ENCODE results near the gene MTA2.

The MTA2 gene

GRCh38 chr11:62612366-62613290, 11.0 kb upstream of the MTA2 start, which contains the start of the genes EML3 and ROM1:
Gene EML3 (minus strand): TSS chr11:62612775. CDS start chr11:62612457, 318 bp downstream.
Gene ROM1 (plus strand): TSS chr11:62613257. CDS start chr11:62613282, 25 bp downstream.
- DNase-seq, result no peak

- DNase-seq, result no peak
These were observed 10.2 kb upstream of the MTA2 start for GRCh38 chr11:62611705-62612365.

- DNase-seq, result no peak
These were observed 9.4 kb upstream of the MTA2 start for GRCh38 chr11:62610814-62611704.

GRCh38 chr11:62610403-62610802, 8.7 kb upstream of the MTA2 start:
- no peak for DNase-seq

- DNase-seq, result no peak
These were observed 7.1 kb upstream of the MTA2 start for GRCh38 chr11:62608776-62609175.

GRCh38 chr11:62607714-62608113, 6.0 kb upstream of the MTA2 start:
- DNase-seq, result no peak

- no peak for DNase-seq
These were observed 4.2 kb upstream of the MTA2 start for GRCh38 chr11:62605902-62606301.

- DNase-seq, result no peak
These were observed 3.8 kb upstream of the MTA2 start for GRCh38 chr11:62605467-62605866.

GRCh38 chr11:62604460-62605120, 2.9 kb upstream of the MTA2 start:
- DNase-seq, result no peak

- DNase-seq, result no peak
These were observed 2.2 kb upstream of the MTA2 start for GRCh38 chr11:62603776-62604299.

- no peak for DNase-seq
These were observed 1.4 kb upstream of the MTA2 start for GRCh38 chr11:62603072-62603408.

GRCh38 chr11:62602141-62603071, 741 bp upstream of the MTA2 start:
- DNase-seq, result no peak

- no peak for DNase-seq
These were observed 618 bp downstream of the MTA2 start for GRCh38 chr11:62601122-62601371.

- DNase-seq, result no peak
These were observed 1.1 kb downstream of the MTA2 start for GRCh38 chr11:62600367-62601121.

GRCh38 chr11:62599901-62600300, 1.8 kb downstream of the MTA2 start:
- no peak for DNase-seq

GRCh38 chr11:62599069-62599696, 2.5 kb downstream of the MTA2 start:
- DNase-seq, result peak; percentile 80

GRCh38 chr11:62595124-62595523, 6.5 kb downstream of the MTA2 start:
- DNase-seq, result no peak

GRCh38 chr11:62593434-62594044, 8.1 kb downstream of the MTA2 start:
- DNase-seq, result no peak

- DNase-seq, result no peak
These were observed 8.7 kb downstream of the MTA2 start for GRCh38 chr11:62592989-62593421.
